ENCODE measurements around the gene CABP2.

CABP2 gene

GRCh38 chr11:67470337-67471002 lies 52.8 kb downstream of the CABP2 start:
- no peak for DNase-seq

- DNase-seq: no peak
These were observed 53.8 kb downstream of the CABP2 start for GRCh38 chr11:67469508-67469811.

All from activated CD8-positive, alpha-beta memory T cell treated with anti-CD3 and anti-CD28 coated beads, Interleukin-2, amount 50 U/mL, for 48 hours (primary cell).